GM20431 (cell line): ENCODE data around the gene PRKAR2A.

ENCODE experiments used
- in situ Hi-C: fragments of 300-500 bp; cut with MseI, MboI; formaldehyde crosslinking; loops from one replicate; pipeline ENCODE4 v1.15.0; 2020; ENCODE audit warnings: low sequenced_read_pairs; ENCODE audit not compliant: unreplicated experiment

Gene PRKAR2A

GRCh38 chr3:48696601-48697000 is 151.1 kb downstream of the PRKAR2A start:
- in situ Hi-C loops = no loop called here
